Tibial nerve (tissue), 4 donors: ENCODE measurements around the gene SYVN1.
"Not testable (repeated sequence)": the region's sequence is repeated elsewhere in the genome, so short reads cannot be mapped to it uniquely, and the experiment has no call there.

Experiments used
- EP300 ChIP-seq, 2 donors: sonication (generic); formaldehyde crosslinking; IDR thresholded peaks; one replicate each; pipeline ENCODE4 v1.6.1; 2017; ENCODE audit warnings: antibody characterized with exemption in 2 of 2, mild to moderate bottlenecking in 1 of 2
- POLR2A ChIP-seq, 2 donors: fragments of 450-650 bp; IDR thresholded peaks; one replicate each; pipeline ENCODE4 v1.6.1; 2017; ENCODE audit warnings: antibody characterized with exemption in 2 of 2, mild to moderate bottlenecking in 2 of 2, moderate library complexity in 2 of 2
- TF ChIP-seq, protein P1 (sequence below), 5 experiments: fragments of 200-600 bp in 3 of 5; fragments of 450-650 bp in 2 of 5; sonication (generic) in 3 of 5; IDR thresholded peaks; one replicate each; pipeline ENCODE4 v1.5.1; 2016 to 2019; ENCODE audit warnings: antibody characterized with exemption in 5 of 5, mild to moderate bottlenecking in 3 of 5, moderate library complexity in 2 of 5

DNA sequence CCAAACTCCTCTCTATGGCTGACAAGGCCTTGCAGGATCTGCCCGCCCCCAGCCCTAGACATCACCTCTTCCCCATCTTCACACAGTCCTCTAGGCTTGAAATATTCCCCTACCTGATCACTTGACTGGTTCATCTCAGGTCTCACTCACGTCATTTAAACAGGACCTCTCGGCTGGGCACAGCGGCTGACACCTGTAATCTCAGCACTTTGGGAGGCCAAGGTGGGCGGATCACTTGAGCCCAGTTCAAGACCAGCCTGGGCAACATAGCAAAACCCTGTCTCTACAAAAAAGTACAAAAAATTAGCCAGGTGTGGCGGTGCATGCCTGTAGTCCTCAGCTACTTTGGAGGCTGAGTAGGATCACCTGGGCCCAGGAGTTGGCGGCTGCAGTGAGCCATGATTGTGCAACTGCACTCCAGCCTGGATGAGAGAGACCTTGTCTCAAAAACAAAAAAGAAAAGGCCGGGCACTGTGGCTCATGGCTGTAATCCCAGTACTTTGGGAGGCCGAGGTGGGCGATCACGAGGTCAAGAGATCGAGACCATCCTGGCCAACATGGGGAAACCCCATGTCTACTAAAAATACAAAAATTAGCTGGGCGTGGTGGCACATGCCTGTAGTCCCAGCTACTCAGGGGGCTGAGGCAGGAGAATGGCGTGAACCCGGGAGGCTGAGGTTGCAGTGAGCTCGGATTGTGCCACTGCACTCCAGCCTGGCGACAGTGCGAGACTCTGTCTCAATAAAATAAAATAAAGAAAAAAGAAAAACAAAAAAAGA lies 15.2 kb downstream of the SYVN1 start:
- TF ChIP-seq, protein P1, sequence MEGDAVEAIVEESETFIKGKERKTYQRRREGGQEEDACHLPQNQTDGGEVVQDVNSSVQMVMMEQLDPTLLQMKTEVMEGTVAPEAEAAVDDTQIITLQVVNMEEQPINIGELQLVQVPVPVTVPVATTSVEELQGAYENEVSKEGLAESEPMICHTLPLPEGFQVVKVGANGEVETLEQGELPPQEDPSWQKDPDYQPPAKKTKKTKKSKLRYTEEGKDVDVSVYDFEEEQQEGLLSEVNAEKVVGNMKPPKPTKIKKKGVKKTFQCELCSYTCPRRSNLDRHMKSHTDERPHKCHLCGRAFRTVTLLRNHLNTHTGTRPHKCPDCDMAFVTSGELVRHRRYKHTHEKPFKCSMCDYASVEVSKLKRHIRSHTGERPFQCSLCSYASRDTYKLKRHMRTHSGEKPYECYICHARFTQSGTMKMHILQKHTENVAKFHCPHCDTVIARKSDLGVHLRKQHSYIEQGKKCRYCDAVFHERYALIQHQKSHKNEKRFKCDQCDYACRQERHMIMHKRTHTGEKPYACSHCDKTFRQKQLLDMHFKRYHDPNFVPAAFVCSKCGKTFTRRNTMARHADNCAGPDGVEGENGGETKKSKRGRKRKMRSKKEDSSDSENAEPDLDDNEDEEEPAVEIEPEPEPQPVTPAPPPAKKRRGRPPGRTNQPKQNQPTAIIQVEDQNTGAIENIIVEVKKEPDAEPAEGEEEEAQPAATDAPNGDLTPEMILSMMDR (IDR thresholded peaks at IDR 0.05), result not testable (repeated sequence)
- TF ChIP-seq POLR2A, EP300 (IDR thresholded peaks at IDR 0.05): not testable (repeated sequence)
